T-helper 22 cell (primary cell): ENCODE measurements around the gene CTNNBIP1.
"Not testable (repeated sequence)": the region's sequence is repeated elsewhere in the genome, so short reads cannot be mapped to it uniquely, and the experiment has no call there.

Experiments
- DNase-seq: peaks from one replicate; pipeline ENCODE4 v3.0.0-alpha.2; 2020; ENCODE audit warnings: low read depth

The CTNNBIP1 gene, protein sequence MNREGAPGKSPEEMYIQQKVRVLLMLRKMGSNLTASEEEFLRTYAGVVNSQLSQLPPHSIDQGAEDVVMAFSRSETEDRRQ

DNA sequence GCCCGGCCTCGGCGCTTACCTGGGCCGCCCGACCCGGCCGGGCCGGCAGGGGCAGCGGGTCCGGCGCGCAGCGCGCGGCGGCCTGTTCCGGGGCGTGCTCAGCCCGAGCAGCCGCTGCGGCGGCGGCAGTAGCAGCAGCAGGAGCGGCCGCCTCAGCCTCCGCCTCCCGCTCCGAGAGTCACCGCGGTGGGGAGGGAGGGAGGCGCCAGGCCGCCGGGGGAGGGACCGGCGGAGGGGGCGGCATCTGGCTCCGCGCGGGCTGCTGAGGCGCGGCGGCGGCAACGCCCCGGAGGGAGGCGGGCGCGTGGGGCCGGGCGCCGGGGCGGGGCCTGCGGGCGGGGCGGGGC lies at the start of gene CTNNBIP1:
TSS of gene CTNNBIP1 (minus strand) at position 194 of the 347 bp plus-strand sequence. CDS start 38,205 bp downstream, outside the sequence.
- no peak for DNase-seq

DNA sequence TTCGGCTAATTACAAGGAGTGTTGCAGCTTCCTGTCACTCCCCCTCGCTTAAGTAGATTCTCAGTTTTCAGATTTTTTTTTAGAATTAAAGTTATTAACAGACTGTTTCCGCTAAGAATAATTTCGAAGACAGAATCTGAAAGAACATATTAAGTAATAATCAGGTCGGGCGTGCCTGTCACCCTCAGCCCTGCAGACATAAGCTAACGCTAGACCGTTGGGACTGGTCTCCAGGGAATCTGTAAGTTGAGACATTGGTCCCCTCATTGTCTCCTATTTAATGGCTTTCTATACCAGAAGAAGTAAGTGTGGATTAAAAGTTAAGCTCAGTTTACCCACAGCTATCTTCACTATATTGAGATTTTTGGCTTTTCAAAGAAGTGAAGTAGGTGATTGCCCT lies 47.7 kb upstream of the CTNNBIP1 start:
- DNase-seq: no peak

DNA sequence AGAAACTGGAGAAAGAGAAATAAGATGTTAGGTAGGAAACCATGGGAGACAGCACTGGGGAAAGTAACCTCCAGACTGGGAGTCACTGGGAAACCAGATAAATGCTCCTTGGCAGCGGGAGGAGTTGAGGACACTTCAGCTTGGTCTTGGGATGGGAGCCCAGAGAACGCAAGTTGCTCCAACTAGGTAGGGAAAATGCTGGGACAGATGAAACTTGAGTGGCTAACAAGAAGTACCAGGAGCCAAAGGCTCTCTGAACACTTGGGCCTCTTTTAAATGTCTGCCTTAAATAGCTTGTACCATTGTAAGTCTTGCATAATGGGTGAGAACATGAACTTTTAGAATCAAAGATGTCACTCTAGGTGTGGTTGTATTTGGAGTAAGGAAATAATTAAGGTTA lies 36.2 kb upstream of the CTNNBIP1 start:
- DNase-seq: no peak

DNA sequence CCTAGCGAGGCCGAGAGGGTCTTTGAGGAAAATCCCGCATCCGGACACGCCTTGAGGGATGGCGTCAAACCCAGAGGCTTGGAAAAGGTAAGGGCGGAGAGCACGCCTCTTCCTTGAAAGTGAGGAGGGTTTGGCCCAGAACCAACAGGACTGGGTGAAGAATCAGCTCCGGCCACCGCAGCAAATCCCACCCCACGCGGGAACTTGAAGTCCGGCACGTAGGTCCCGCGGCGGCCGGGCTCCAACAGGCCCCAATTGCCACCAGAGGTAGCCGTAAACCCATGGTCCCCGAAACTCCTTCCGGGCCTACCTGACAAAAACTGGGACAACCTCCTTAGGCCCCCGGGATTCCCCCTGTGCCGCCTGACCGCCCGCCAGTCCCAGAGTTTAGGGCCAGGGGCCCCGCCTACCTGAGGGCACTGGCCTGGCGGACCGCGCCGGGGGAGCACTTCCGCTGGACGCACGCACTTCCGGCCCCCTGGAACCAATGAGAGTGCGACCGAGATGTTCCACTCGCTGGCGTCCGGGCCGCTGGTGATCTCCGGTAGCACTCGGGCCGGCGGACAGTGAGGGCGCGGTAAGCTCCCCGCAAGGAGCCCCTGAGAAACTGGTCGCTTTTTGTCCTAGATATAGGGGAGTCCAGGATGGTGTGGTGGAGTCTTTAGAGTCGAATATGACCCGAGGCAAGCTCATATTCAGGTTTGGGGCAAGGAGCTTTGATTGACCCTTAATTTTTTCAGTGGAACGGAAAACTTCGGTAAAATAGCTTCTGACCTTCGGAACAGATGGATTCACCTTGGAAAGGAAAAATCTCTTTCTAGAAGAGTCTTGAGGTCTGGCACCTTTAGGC lies 33.1 kb upstream of the CTNNBIP1 start, which contains the start of the genes LZIC and NMNAT1:
TSS of gene LZIC (minus strand) at position 453 of the 850 bp plus-strand sequence. CDS start 6,772 bp downstream, outside the sequence.
TSS of gene NMNAT1 (plus strand) at position 537 of the 850 bp plus-strand sequence. CDS start 28,599 bp downstream, outside the sequence.
- peak; percentile 74 for DNase-seq

DNA sequence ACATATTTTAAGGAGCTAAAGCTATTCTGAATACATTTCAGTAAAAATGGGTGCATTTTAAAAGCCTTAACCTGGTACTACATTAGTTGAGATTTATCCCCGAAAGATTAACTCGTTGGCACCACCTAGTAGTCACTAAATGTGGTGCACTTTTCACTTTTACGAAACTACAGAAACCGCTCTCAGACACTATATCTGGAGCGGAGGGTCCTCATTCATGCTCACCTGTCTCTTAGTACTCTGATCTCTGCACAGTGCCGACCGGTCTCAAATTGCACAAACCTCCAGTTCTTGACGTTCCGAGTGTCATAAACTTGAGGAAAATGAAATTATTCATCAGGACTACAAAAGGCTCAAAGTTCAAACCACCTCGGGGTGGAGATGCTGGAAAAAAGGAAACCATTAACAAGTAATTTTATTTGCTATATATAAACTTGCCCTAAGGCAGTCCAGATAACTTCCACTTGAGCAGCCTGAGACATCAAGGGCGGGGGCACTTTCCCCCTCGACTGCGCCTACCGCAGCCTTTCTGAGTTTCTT lies 32.4 kb upstream of the CTNNBIP1 start:
- no peak for DNase-seq

DNA sequence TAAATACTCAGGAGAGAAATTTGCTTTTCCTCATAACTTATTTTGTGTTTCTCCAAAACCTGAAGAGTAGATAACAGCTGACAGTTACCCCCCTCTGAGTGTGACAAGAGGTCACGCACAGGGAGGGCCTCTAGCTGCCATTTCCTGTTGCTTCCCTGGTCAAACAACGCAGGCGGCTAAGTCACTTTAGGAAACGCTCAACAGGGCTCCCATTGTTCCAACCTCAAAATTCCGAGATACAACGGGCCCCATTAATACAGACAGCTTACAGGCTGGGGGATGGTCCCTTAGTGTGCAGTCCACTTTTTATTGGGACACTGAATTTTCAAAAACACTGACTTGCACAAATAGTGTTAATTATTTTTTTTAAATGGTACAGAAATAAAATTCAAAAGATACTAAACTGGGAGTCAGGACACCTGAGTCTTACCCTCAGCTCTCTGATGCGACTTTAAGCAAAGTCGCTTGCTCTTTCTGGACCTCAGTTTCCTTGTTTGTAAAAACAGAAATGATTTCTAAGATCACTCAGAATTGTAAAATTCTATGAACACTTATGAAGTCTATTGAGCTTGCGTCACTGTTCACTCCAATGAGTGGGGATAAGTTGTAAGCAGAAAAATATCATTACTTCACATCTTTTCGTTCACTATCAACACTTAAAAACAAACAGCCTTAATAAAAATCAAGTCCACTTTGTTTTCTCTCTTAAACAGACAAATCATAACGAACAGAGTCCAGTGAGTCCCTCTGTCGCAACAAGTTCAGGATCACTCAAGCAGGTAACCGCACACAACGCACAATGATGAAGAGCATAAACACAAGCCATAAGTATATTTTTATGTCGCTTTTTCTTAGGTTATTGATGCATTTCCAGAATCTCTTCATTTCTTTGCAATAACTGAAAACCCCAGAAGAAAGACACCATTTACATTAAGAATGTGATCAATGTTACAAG lies 19.6 kb upstream of the CTNNBIP1 start:
- DNase-seq: no peak

DNA sequence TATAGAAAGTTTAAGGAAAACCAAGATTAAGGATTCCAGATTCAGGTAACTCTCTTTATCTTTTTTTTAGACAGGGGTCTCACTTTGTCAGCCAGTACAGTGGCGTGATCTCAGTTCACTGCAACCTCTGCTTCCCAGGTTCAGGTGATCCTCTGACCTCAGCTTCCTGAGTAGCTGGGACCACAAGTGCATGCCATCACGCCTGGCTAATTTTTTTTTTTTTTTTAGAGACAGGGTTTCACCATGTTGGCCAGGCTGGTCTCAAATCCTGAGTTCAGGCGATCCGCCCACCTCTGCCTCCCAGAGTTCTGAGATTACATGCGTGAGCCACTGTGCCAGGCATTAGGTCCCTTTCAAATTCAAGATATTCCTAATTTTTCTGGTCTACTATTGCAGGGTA lies 17.2 kb upstream of the CTNNBIP1 start:
- DNase-seq: no peak

DNA sequence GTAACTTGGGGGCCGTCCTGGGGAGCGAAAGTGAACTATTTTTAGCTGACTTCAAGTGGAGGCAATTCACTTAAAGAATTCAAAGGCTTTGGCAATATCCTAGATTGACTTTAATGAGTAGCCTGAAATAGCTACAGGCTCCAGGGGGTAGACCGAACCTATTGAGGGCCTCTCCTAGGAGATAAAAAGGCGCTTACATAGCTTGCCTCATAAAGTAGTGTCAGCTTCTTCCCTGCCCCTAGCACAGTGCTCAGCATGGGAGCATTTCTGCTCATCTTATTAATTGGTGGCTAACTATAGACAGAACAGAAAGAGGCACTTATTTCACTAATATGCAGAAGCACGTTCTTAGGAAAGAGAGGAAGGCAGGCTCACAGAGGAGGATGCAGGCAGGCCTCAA lies 12.3 kb upstream of the CTNNBIP1 start:
- no peak for DNase-seq

DNA sequence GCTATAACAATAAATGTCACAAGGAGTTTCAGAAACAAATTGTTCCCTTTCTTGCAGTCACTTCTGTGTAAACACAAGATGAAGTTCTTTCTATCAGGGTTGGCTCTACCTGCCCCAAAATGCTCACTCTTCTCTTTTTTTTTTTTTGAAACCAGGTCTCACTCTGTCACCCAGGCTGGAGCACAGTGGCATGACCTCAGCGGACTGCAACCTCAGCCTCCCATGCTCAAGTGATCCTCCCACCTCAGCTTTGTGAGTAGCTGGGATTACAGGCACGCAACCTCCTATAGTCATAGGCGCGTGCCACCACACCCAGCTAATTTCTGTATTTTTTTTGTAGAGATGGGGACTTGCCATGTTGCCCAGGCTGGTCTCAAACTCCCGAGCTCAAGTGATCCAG lies 10.5 kb upstream of the CTNNBIP1 start:
- no peak for DNase-seq

DNA sequence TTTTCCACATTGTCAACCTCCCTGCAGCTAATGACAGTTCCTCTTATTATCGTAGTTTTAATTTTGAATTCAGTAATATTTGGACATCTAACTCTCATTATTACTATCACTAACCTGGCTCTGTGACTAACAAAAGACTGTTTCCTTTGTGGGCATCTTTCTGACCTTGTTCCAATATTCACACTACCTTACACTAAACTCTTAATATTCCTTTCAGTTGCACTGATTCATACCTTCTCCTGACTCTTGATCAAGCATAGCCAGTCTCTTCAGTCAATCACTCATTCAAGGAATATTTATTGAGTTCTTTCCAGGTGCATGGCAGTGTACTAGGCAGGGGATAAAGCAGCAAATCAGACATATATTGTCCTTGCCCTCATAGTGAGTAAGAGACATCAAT lies 7.8 kb upstream of the CTNNBIP1 start:
- no peak for DNase-seq

DNA sequence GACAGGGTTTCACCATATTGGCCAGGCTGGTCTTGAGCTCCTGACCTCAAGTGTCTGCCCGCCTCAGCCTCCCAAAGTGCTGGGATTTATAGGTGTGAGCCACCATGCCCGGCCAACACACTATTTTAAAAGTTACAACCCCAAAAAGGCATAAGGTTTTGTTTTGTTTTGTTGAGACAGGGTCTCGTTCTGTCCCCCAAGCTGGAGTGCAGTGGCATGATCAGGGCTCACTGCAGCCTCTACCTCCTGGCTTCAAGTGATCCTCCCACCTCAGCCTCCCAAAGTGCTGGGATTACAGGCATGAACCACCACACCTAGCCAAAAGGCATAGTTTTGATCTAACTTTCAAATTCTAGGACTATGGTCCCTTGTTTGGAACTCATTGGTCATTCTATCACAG lies 7.4 kb upstream of the CTNNBIP1 start:
- DNase-seq: not testable (repeated sequence)

DNA sequence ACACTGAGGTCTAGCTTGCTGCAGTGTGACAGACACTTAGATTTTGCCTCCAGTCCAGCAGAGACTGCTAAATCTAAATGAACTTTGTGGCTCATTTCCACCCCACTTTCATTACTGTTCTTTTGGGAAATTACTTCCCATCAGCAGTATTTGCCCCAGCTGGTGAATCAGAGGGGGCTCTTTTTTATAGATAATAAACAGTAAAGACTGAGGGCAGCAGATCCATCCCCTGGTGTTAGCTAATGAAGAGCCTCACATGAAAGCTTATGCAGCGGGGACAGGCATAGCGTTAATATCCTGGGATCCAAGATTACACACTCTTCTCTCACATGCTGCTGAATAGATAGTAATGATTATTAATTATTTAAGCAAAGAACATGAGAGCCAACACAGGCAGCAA lies 6.4 kb upstream of the CTNNBIP1 start:
- no peak for DNase-seq

DNA sequence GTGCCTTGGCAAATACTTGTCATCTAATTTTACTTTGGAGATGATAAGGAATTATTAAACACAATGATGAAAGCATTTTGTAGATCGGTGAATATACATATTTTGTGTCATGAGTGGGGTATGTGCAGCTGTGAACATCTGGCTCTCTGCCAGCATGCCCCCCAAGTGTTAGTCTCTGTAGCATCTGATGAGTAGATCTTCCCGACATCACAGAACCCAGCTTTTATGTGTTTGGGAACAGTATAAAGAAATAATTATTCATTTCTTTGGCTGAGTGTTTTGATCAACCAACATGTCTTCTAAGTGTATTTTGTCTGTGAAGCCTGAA lies 4.5 kb upstream of the CTNNBIP1 start:
- no peak for DNase-seq

DNA sequence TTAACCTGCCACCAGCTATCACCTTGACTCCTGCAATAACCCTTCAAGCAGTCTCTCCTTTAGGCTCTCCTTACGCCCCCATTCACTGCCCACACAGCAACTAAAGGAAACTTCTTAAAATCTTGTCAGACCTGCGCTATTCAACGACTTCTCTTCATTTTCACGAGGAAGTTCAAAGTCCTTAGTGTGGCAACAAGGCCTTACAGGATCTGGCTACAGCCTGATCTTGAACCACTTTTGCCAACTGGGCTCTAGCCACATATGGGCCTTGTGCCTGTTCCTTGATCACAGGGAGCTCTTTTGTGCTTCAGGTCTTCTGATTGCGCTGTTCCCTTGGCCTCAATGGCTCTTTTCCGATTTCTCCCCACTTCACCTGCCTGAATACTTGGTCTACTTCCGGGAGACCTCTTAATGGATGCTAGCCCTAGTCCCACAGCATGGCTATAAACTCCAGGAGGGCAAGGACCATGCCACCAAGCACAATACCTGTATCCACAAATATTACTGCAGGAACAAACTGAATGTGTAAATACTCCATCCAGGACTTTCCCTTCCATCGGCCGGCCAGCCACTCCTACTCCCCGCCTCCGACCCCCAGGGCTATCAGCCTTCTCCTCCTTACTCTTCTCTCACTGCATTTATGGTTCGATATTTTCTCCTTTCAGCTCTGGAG lies 2.3 kb upstream of the CTNNBIP1 start:
- DNase-seq: no peak

DNA sequence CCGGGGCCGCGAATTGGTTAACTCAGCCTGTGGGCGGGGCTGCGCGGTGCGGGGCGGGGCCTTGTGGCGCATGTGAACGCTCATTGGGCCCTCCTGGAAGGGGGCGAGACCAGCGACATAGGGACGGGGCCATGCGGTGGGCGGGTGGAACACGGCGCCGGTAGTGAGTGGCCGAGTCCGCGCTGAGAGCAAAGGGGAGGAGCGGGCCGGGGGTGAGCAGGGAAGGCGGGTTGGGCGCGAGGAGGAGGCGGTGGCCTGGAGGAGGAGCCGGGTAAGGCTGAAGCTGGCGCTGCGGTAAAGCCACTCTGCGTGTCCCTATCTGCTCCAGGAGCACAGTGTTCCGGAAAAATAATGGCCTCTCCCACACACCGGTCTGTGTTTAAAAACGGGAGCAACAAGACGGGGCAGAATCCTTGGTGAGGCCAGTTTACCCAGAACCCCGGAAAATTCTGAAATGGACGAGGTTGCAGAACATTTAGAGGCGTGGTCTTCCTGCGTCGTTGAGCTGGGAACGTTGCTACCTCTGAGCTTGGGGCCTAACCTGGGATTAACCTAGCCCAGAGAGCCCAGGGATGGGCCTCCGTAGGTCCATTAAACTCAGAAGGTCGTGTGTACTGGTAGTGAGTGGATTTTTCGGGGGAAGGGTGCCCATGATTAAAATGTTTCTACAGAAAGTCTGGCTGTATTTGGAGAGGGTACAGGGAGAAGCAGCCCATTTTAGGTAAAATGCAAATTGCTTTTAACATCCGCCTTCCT lies 532 bp upstream of the CTNNBIP1 start:
- peak; percentile 99 for DNase-seq

DNA sequence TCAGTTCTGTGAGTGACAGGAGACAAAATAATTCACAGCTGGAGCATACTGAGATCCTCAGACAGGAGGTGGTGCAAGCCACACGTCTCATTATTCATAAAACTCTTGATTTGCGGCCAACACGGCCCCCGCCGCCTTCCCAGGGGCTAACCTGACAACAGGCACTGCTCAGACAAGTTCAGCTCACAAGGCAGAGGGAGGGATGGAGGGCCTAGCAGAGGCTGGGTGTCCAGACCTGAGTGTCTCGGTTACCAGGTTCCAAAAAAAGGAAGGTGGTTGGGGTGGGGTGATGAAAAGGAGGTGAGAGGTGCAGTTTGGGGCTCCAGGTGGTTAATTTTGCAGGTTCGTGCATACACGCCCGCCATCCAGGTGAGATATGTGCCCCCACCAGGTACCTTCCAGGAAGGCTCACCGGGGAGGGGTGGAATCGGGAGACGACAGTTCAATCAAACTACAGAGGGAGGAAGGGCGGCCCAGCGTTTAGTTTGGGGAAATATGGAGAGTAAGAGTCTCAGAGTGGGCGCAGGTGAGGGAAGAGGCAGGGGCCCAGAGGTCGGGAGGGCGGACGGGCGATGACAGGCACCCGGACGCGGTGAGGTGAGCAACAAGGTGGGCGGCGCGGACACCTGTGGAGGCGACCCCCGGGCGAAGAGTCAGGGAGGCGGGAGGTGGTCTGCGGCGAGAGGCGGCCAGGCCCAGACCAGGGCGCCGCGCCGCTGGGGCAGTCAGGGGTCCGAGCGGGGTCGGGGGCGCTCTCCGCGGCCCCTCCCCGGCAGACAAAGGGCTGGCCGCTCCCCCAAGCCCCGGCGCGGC lies 629 bp downstream of the CTNNBIP1 start:
- DNase-seq: peak; percentile 13

DNA sequence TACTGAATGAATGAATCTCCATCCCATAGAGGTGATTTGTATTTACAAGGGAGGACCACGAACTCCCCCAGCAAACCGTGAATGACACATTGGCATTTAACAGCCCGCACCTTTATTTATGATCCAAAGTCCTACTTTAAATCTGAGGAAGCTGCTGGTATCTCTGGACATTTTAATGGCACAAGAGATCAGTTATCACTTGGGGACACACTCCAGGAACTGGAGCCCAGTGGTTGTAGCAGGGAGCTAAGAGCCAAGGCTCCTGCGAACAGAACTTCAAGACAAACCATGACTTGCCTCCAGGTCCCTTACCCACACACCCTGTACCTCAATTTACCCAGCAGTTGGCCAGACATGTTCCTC lies 1.2 kb downstream of the CTNNBIP1 start:
- DNase-seq: no peak

DNA sequence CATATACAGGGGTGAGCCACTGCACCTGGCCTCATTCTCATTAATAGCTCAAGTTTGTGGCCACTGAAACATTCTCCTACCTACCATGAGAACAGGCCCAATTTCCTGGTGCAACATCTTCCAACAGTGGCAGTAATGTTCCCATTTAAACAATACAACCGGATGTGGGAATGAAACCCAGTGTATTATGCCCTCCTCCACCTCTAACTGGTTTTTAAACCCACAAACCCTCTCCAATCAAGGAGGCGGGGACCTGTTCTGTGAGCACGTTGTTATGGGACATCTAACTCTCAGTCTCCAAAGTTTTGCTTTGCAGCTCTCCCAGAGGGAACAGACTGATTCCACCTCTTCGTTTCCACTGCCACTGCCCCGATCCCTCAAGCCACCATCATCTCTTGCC lies 2.6 kb downstream of the CTNNBIP1 start:
- no peak for DNase-seq

DNA sequence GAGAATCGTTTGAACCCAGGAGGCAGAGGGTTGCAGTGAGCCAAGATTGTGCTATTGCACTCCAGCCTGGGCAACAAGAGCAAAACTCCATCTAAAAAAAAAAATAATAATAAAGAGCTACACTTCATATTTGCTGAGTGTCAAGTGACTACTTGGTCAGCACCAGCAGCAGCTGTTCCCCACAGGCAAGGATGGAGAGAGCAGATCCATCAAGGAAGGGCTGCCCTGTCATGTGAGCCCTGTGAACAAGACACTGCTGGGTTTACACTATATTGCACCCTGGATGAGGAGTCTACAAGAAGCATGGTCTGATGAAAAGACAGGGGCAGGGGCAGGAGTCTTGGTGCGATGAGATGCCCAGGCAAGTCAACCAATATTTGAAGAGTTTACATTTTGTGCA lies 3.6 kb downstream of the CTNNBIP1 start:
- no peak for DNase-seq

DNA sequence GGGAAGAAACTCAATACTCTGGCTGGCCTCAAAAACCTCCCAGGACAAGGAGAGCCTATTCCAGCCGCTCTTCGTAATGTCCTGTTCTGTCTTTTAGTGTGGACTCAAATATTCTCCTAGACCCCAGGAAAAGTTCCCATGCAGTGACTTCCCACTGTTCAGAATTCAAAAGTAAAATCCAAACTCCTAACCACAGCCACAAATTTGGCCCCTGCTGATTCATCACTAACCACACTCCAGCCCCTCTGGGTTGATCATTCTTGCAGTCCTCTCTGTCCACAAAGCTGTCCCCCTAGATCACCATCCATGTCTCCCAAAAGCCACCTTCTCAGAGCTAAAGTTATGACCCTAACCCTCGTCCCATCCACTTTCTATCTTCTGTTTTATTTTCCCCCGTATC lies 5.1 kb downstream of the CTNNBIP1 start:
- no peak for DNase-seq
